Ovary (tissue), 9 donors: Measurements from ENCODE around the gene GALNT10. TPM values are rescaled to one million over a fixed set of nuclear protein-coding genes. Genes with fewer than 3 reads are reported as not detected.

ENCODE experiments used
- DNase-seq, 5 donors: peaks; one replicate each; pipeline ENCODE4 v3.0.0-alpha.2; 2019 to 2020
- H3K27ac ChIP-seq, 2 donors: fragments of 200-600 bp; one replicate each; pipeline versions ENCODE4 v1.5.1 to v1.8.0; 2019 to 2022
- H3K27me3 ChIP-seq: fragments of 200-600 bp; one replicate; pipeline ENCODE4 v1.8.0; 2022
- H3K36me3 ChIP-seq: fragments of 200-600 bp; sonication (generic); one replicate; pipeline ENCODE4 v1.5.1; 2019
- H3K4me1 ChIP-seq: one replicate; pipeline ENCODE4 v1.8.1; 2013; ENCODE audit warnings: mild to moderate bottlenecking, moderate library complexity; ENCODE audit not compliant: insufficient read depth
- H3K4me3 ChIP-seq: fragments of 200-600 bp; sonication (generic); one replicate; pipeline ENCODE4 v1.5.1; 2017
- H3K9me3 ChIP-seq, 2 donors: fragments of 200-600 bp in 1 of 2; sonication (generic) in 1 of 2; one replicate each; pipeline versions ENCODE4 v1.5.1 to v1.8.1; 2013 to 2019; ENCODE audit warnings: mild to moderate bottlenecking in 1 of 2, moderate library complexity in 1 of 2
- CTCF ChIP-seq, 3 donors: fragments of 450-650 bp in 2 of 3; fragments of 200-600 bp in 1 of 3; IDR thresholded peaks; one replicate each; pipeline versions ENCODE4 v1.5.1 to v1.8.0; 2016 to 2022; ENCODE audit warnings: antibody characterized with exemption in 3 of 3, mild to moderate bottlenecking in 1 of 3
- EP300 ChIP-seq: sonication (generic); formaldehyde crosslinking; IDR thresholded peaks from one replicate; pipeline ENCODE4 v1.6.1; 2017; ENCODE audit warnings: antibody characterized with exemption
- POLR2A ChIP-seq: fragments of 450-650 bp; IDR thresholded peaks from one replicate; pipeline ENCODE4 v1.6.1; 2017; ENCODE audit warnings: antibody characterized with exemption, mild to moderate bottlenecking, moderate library complexity
- WGBS, 3 donors: extraction: QIAGEN DNeasy Blood & Tissue Kit in 1 of 3; methylation state at CpG; one replicate each; pipeline versions ENCODE4 v1.1.5 to v1.1.7; 2013 to 2017; 5-methylcytosine and 5-hydroxymethylcytosine counted together
- intact Hi-C, 4 donors: fragments of 100-400 bp; cut with DNase I; formaldehyde crosslinking; loops; one replicate each; pipeline versions ENCODE4 v1.11.0 to v1.15.1; 2022 to 2023
- polyA plus RNA-seq, 2 donors: library from polyadenylated mRNA; stranded (reverse); fragments of 200-250 nt in 1 of 2; fragments of 350-450 nt in 1 of 2; fragmentation: Illumina TruSeq in 1 of 2; extraction: RNeasy Lipid Tissue Mini Kit (QIAGEN cat#74804) in 1 of 2; gene quantifications; one replicate each; pipeline ENCODE4 v1.2.3, GENCODE V29; 2013 to 2014
- total RNA-seq, 7 donors: library from RNA; depleted of rRNA in 2 of 7; stranded (reverse); fragments of >200 nt in 2 of 7; fragmentation: NEBNext Ultra II Directional in 3 of 7; extraction: Animal tissue kit (Norgen Biotek cat#: 25700) in 3 of 7; gene quantifications; one replicate each; pipeline versions ENCODE4 v1.1.0 to v1.2.4, GENCODE V29; 2016 to 2023
- donor health status: DM: no; HTN: no; CAD: no; lungs with moderate emphysema.
- donor health status: DM: no; HTN: no; CAD: no.
- donor health status: Bipolar disorder and iron deficiency.
- donor health status: DM: yes; HTN: yes; CAD: no.
- donor health status: DM: no; HTN: no; CAD: no.
- donor health status: DM: yes; HTN: yes; CAD: no.

The GALNT10 gene
- total and polyA plus RNA-seq, 9 donors, result 34.5 to 206 (median 88.7) TPM

- Histone ChIP-seq H3K27ac (no peak overlapping the region), H3K4me1 (peaks cover 24% of the 10 kb centered on the region)
- no peak for DNase-seq
Observed at GRCh38 chr5:154268073-154268472, 77.5 kb downstream of the GALNT10 start.

GRCh38 chr5:154269414-154269813 lies 78.9 kb downstream of the GALNT10 start:
- peaks cover 28% of the 10 kb centered on the region for H3K4me1 ChIP-seq
- 92 to 97% (median 94%) methylated on average over 3 of the region's 3 CpGs for WGBS, 3 donors
- no peaks in the 10 kb centered on the region for H3K27me3 ChIP-seq
- TF ChIP-seq CTCF (IDR thresholded peaks at IDR 0.05), result no peak
- no peak for TF ChIP-seq EP300
- TF ChIP-seq POLR2A, result no peak
- intact Hi-C loops, result no loop called here
- H3K4me3 ChIP-seq, result no peak overlapping the region
- H3K27ac ChIP-seq, result no peak overlapping the region
- DNase-seq, result no peak
- no peaks in the 10 kb centered on the region for H3K9me3 ChIP-seq
- H3K36me3 ChIP-seq, result no peaks in the 10 kb centered on the region

More at GRCh38 chr5:154268073-154268472, 77.5 kb downstream of the GALNT10 start:
- Histone ChIP-seq H3K27me3 (no peaks in the 10 kb centered on the region), H3K9me3 (no peaks in the 10 kb centered on the region), H3K36me3 (no peaks in the 10 kb centered on the region), H3K4me3 (no peak overlapping the region)
- WGBS, 3 donors, result 49 to 59% (median 52%) methylated on average over 3 of the region's 3 CpGs
- intact Hi-C loops, result no loop called here
- TF ChIP-seq EP300 (no peak), CTCF (IDR thresholded peaks at IDR 0.05) (no peak), POLR2A (no peak)

GRCh38 chr5:154271466-154271865 lies 80.9 kb downstream of the GALNT10 start:
- H3K27ac ChIP-seq, result no peak overlapping the region
- intact Hi-C loops, result loop anchor here in 3 of 4 donors (10.0 kb wide), 3 partner anchors 67 to 123 kb away; partner anchors contain the start of gene GALNT10 (in 1 of the 3)
- no peak for TF ChIP-seq CTCF (IDR thresholded peaks at IDR 0.05)
- TF ChIP-seq POLR2A, result no peak
- TF ChIP-seq EP300, result no peak
- H3K4me1 ChIP-seq, result peaks cover 29% of the 10 kb centered on the region
- no peaks in the 10 kb centered on the region for H3K27me3 ChIP-seq
- WGBS, 3 donors, result 66 to 90% (median 67%) methylated on average over 1 of the region's 1 CpG
- H3K9me3 ChIP-seq, result no peaks in the 10 kb centered on the region
- no peaks in the 10 kb centered on the region for H3K36me3 ChIP-seq
- no peak overlapping the region for H3K4me3 ChIP-seq
- DNase-seq, result no peak

- Histone ChIP-seq H3K36me3 (no peaks in the 10 kb centered on the region), H3K27me3 (no peaks in the 10 kb centered on the region), H3K27ac (peak overlapping the region; percentile 6 to 66), H3K9me3 (no peaks in the 10 kb centered on the region), H3K4me3 (no peak overlapping the region), H3K4me1 (peaks cover 30% of the 10 kb centered on the region)
- 77 to 90% (median 80%) methylated on average over 6 of the region's 6 CpGs for WGBS, 3 donors
- no peak for TF ChIP-seq POLR2A
- no peak for TF ChIP-seq CTCF (IDR thresholded peaks at IDR 0.05)
- TF ChIP-seq EP300, result no peak
- intact Hi-C loops, result loop anchor here in 3 of 4 donors (10.0 kb wide), 3 partner anchors 67 to 123 kb away; partner anchors contain the start of gene GALNT10 (in 1 of the 3)
- DNase-seq, result no peak
Observed at GRCh38 chr5:154271936-154272514, 81.5 kb downstream of the GALNT10 start.
